ENCODE measurements around the gene STK17B. TPM values are rescaled to one million over a fixed set of nuclear protein-coding genes. Genes with fewer than 3 reads are reported as not detected.
"Not testable (repeated sequence)": the region's sequence is repeated elsewhere in the genome, so short reads cannot be mapped to it uniquely, and the experiment has no call there.

The STK17B gene
- total RNA-seq, 1 donor from 2014 or later, result 66.9 TPM

- Histone ChIP-seq H3K4me3 (no peak overlapping the region), H3K27ac (no peak overlapping the region), H3K4me1 (no peaks in the 10 kb centered on the region), H3K36me3 (no peaks in the 10 kb centered on the region), H3K9me3 (no peaks in the 10 kb centered on the region), H3K27me3 (no peaks in the 10 kb centered on the region)
- no peak for ATAC-seq
- no peak for DNase-seq
- intact Hi-C loops (cut with DNase I), result no loop called here
- no peak for TF ChIP-seq CTCF (IDR thresholded peaks at IDR 0.05)
These were observed 23.9 kb upstream of the STK17B start for GRCh38 chr2:196195302-196195701.

GRCh38 chr2:196191541-196191940 lies 20.2 kb upstream of the STK17B start:
- Histone ChIP-seq H3K27me3 (no peaks in the 10 kb centered on the region), H3K27ac (no peak overlapping the region), H3K4me3 (no peak overlapping the region), H3K9me3 (no peaks in the 10 kb centered on the region), H3K4me1 (no peaks in the 10 kb centered on the region), H3K36me3 (no peaks in the 10 kb centered on the region)
- intact Hi-C loops (cut with DNase I), result no loop called here
- ATAC-seq (no peak), DNase-seq (no peak)
- no peak for TF ChIP-seq CTCF (IDR thresholded peaks at IDR 0.05)

GRCh38 chr2:196187898-196188458 lies 16.6 kb upstream of the STK17B start:
- intact Hi-C loops (cut with DNase I), result no loop called here
- ATAC-seq (no peak), DNase-seq (no peak)
- H3K4me1 ChIP-seq, result peaks cover under 1% of the 10 kb centered on the region
- H3K27me3 ChIP-seq, result no peaks in the 10 kb centered on the region
- no peak overlapping the region for H3K4me3 ChIP-seq
- TF ChIP-seq CTCF (IDR thresholded peaks at IDR 0.05), result no peak
- no peaks in the 10 kb centered on the region for H3K36me3 ChIP-seq
- no peak overlapping the region for H3K27ac ChIP-seq
- no peaks in the 10 kb centered on the region for H3K9me3 ChIP-seq

DNA sequence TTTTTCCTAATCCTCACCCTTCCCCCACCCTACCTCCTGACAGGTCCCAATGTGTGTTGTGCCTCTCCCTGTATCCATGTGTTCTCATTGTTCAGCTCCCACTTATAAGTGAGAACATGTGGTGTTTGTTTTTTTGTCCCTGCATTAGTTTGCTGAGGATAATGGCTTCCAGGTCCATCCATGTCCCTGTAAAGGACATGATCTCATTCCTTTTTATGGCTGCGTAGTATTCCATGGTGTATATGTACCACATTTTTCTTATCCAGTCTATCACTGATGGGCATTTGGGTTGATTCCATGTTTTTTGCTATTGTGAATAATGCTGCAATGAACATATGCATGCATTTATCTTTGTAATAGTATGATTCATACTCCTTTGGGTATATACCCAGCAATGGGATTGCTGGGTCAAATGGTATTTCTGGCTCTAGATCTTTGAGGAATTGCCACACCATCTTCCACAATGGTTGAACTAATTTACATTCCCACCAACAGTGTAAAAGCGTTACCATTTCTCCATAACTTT lies 15.9 kb upstream of the STK17B start:
- intact Hi-C loops (cut with DNase I), result not testable (repeated sequence)

GRCh38 chr2:196186266-196186980 lies 15.0 kb upstream of the STK17B start:
- no peak for TF ChIP-seq CTCF (IDR thresholded peaks at IDR 0.05)
- ATAC-seq, result no peak
- Histone ChIP-seq H3K36me3 (no peaks in the 10 kb centered on the region), H3K4me1 (peaks cover 14% of the 10 kb centered on the region), H3K9me3 (no peaks in the 10 kb centered on the region), H3K27ac (no peak overlapping the region), H3K27me3 (no peaks in the 10 kb centered on the region), H3K4me3 (no peak overlapping the region)
- no peak for DNase-seq
- intact Hi-C loops (cut with DNase I), result no loop called here

More for the DNA sequence above, 15.9 kb upstream of the STK17B start:
- ATAC-seq, H3K9me3 ChIP-seq, H3K27ac ChIP-seq, H3K4me1 ChIP-seq, DNase-seq, H3K27me3 ChIP-seq, H3K4me3 ChIP-seq, H3K36me3 ChIP-seq: not testable (repeated sequence)

- Histone ChIP-seq H3K4me3 (no peak overlapping the region), H3K36me3 (no peaks in the 10 kb centered on the region), H3K27me3 (no peaks in the 10 kb centered on the region), H3K9me3 (no peaks in the 10 kb centered on the region), H3K27ac (no peak overlapping the region), H3K4me1 (peaks cover 14% of the 10 kb centered on the region)
- intact Hi-C loops (cut with DNase I), result no loop called here
- DNase-seq (no peak), ATAC-seq (no peak)
- TF ChIP-seq CTCF (IDR thresholded peaks at IDR 0.05), result no peak
These were observed 13.5 kb upstream of the STK17B start for GRCh38 chr2:196184921-196185320.
